HG03060 (cell line): Measurements from ENCODE around the gene BCAS4.
"Not testable (repeated sequence)": the region's sequence is repeated elsewhere in the genome, so short reads cannot be mapped to it uniquely, and the experiment has no call there.

Experiments
- ATAC-seq: cut with Tn5 transposase; IDR thresholded peaks from one replicate; pipeline ENCODE4 v1.9.1; 2021; ENCODE audit warnings: low read depth, moderate number of reproducible peaks; ENCODE audit not compliant: unreplicated experiment

The BCAS4 gene

GRCh38 chr20:50797142-50797541, 2.3 kb downstream of the BCAS4 start:
- no peak for ATAC-seq

GRCh38 chr20:50798650-50799049, 3.8 kb downstream of the BCAS4 start:
- no peak for ATAC-seq

- no peak for ATAC-seq
These were observed 4.5 kb downstream of the BCAS4 start for GRCh38 chr20:50799176-50799889.

- no peak for ATAC-seq
These were observed 5.2 kb downstream of the BCAS4 start for GRCh38 chr20:50799890-50800550.

- not testable (repeated sequence) for ATAC-seq
These were observed 6.3 kb downstream of the BCAS4 start for GRCh38 chr20:50800986-50801746.

- ATAC-seq: no peak
These were observed 6.9 kb downstream of the BCAS4 start for GRCh38 chr20:50801747-50802125.

GRCh38 chr20:50802289-50802688, 7.4 kb downstream of the BCAS4 start:
- no peak for ATAC-seq

- ATAC-seq: no peak
These were observed 9.8 kb downstream of the BCAS4 start for GRCh38 chr20:50804437-50805348.

GRCh38 chr20:50805349-50805684, 10.5 kb downstream of the BCAS4 start:
- ATAC-seq: no peak

- ATAC-seq: no peak
These were observed 11.4 kb downstream of the BCAS4 start for GRCh38 chr20:50806126-50806768.

GRCh38 chr20:50810063-50810462, 15.2 kb downstream of the BCAS4 start:
- no peak for ATAC-seq

GRCh38 chr20:50810842-50811241, 16.0 kb downstream of the BCAS4 start:
- ATAC-seq: no peak

GRCh38 chr20:50813101-50813643, 18.3 kb downstream of the BCAS4 start:
- ATAC-seq: no peak

- ATAC-seq: no peak
These were observed 18.9 kb downstream of the BCAS4 start for GRCh38 chr20:50813801-50814200.

- ATAC-seq: no peak
These were observed 19.7 kb downstream of the BCAS4 start for GRCh38 chr20:50814438-50815161.

- ATAC-seq: peak; percentile 33
These were observed 20.5 kb downstream of the BCAS4 start for GRCh38 chr20:50815162-50815989.

GRCh38 chr20:50817776-50818172, 22.9 kb downstream of the BCAS4 start:
- no peak for ATAC-seq

GRCh38 chr20:50819349-50819748, 24.5 kb downstream of the BCAS4 start:
- peak; percentile 27 for ATAC-seq
